ENCODE results near the gene GFI1B. TPM values are rescaled to one million over a fixed set of nuclear protein-coding genes. Genes with fewer than 3 reads are reported as not detected.
"Not testable (repeated sequence)": the region's sequence is repeated elsewhere in the genome, so short reads cannot be mapped to it uniquely, and the experiment has no call there.

Gene GFI1B
- total and polyA plus RNA-seq, 2 of the 4 experiments (the other 2 are of a cell fraction): 0.02 TPM; not detected in 1

GRCh38 chr9:132997591-132997990 is 19.1 kb downstream of the GFI1B start:
- DNase-seq (peak; percentile 65), ATAC-seq (ENCODE audit: low read depth) (peak; percentile 90)
- dilution Hi-C loops (cut with HindIII; ENCODE audit: low sequenced_read_pairs, unreplicated experiment): no loop called here
- no peak overlapping the region for H3K4me3 ChIP-seq (ENCODE audit: insufficient read depth, low read depth, low read length)
- H3K14ac ChIP-seq (replicated peaks; ENCODE audit: low read depth, low read length): no peak overlapping the region
- no peak overlapping the region for H3K27ac ChIP-seq (ENCODE audit: insufficient read depth, low read length)
- no peak overlapping the region for H3K18ac ChIP-seq (ENCODE audit: low read depth, low read length)
- H3K23ac ChIP-seq (ENCODE audit: low read depth, low read length): no peak overlapping the region
- H2AK9ac ChIP-seq (replicated peaks; ENCODE audit: low read depth, low read length, poor library complexity): no peak overlapping the region
- no peak for TF ChIP-seq RFX5 (IDR thresholded peaks at IDR 0.05; ENCODE audit: low read depth, low read length)
- TF ChIP-seq USF2 (IDR thresholded peaks at IDR 0.05; ENCODE audit: low read depth, low read length): no peak
- TF ChIP-seq BHLHE40 (IDR thresholded peaks at IDR 0.05; ENCODE audit: low read depth, low read length): no peak
- no peak for TF ChIP-seq MAZ (IDR thresholded peaks at IDR 0.05; ENCODE audit: borderline replicate concordance, low read depth, low read length)
- TF ChIP-seq MXI1 (IDR thresholded peaks at IDR 0.05; ENCODE audit: borderline replicate concordance, low read depth, low read length): peak; percentile 66; the same call in 1 of the 2 replicates
- no peak for TF ChIP-seq POLR2A (IDR thresholded peaks at IDR 0.05; ENCODE audit: low read depth, low read length)
- TF ChIP-seq CHD1 (IDR thresholded peaks at IDR 0.05; ENCODE audit: low read depth, low read length): no peak
- no peak for TF ChIP-seq RCOR1 (IDR thresholded peaks at IDR 0.05; ENCODE audit: insufficient replicate concordance, low read length)
- H2BK5ac ChIP-seq (ENCODE audit: low read depth, low read length, poor library complexity, severe bottlenecking): no peak overlapping the region
- no peaks in the 10 kb centered on the region for H3K9me1 ChIP-seq (ENCODE audit: insufficient read depth, low read length)
- H3K56ac ChIP-seq (ENCODE audit: extremely low read depth, insufficient read depth, low read length): no peak overlapping the region
- no peak overlapping the region for H3K4ac ChIP-seq (ENCODE audit: low read depth, low read length)
- H3K9ac ChIP-seq (ENCODE audit: low read depth, low read length): no peak overlapping the region
- H3K27me3 ChIP-seq (ENCODE audit: control insufficient read depth, insufficient read depth, low read length): peaks cover 60% of the 10 kb centered on the region
- no peak overlapping the region for H2AFZ ChIP-seq (replicated peaks; ENCODE audit: low read length, poor library complexity)
- 47% methylated on average over 2 of the region's 4 CpGs; no CpG with 5 or more reads in 1 of the 2 experiments for WGBS, 2 experiments (ENCODE audit: extremely low coverage in 2 of 2, insufficient read length in 1 of 2)
- ChIA-PET CTCF (interaction anchor here (0.7 to 0.9 kb wide), 3 partner anchors 25 to 1673 kb away, joined by 3 to 9 read pairs (median 4); no protein-coding TSS in a partner anchor), POLR2A (ENCODE audit: unreplicated experiment) (no interaction called here)
- H2AK5ac ChIP-seq (ENCODE audit: low read depth, low read length): no peak overlapping the region
- intact Hi-C loops (cut with micrococcal nuclease): no loop called here
- no peak overlapping the region for H4K91ac ChIP-seq (ENCODE audit: insufficient read depth, low read depth, low read length)
- H4K20me1 ChIP-seq (ENCODE audit: insufficient read depth, low read length): no peaks in the 10 kb centered on the region; the same call in 1 of the 2 replicates
- no peaks in the 10 kb centered on the region for H3K79me1 ChIP-seq (ENCODE audit: low read depth in 1 of 2, low read length in 2 of 2)
- in situ Hi-C loops (cut with MboI; ENCODE audit: low sequenced_read_pairs): no loop called here
- H2BK15ac ChIP-seq (ENCODE audit: low read depth, low read length): no peak overlapping the region
- H2BK120ac ChIP-seq (ENCODE audit: low read depth, low read length): no peak overlapping the region
- BruUV-seq (replicated peaks): no TSS peak
- H3K4me1 ChIP-seq (ENCODE audit: control insufficient read depth, insufficient read depth, low read length): no peaks in the 10 kb centered on the region
- H4K5ac ChIP-seq (ENCODE audit: low read depth, low read length): no peak overlapping the region
- no peak overlapping the region for H2BK20ac ChIP-seq (ENCODE audit: low read depth, low read length)
- no peaks in the 10 kb centered on the region for H3K9me3 ChIP-seq (ENCODE audit: control insufficient read depth, insufficient read depth, low read length)
- no peak overlapping the region for H4K8ac ChIP-seq (ENCODE audit: low read depth in 2 of 2, low read length in 2 of 2)
- H3K4me2 ChIP-seq (ENCODE audit: low read depth, low read length): no peak overlapping the region
- H3K36me3 ChIP-seq (ENCODE audit: control insufficient read depth, insufficient read depth, low read length): no peaks in the 10 kb centered on the region

GRCh38 chr9:132998221-132998620 is 19.7 kb downstream of the GFI1B start:
- no CpG with 5 or more reads among the region's 4 CpGs for WGBS, 2 experiments (ENCODE audit: extremely low coverage in 2 of 2, insufficient read length in 1 of 2)
- H3K4ac ChIP-seq (ENCODE audit: low read depth, low read length); H3K9me1 ChIP-seq (ENCODE audit: insufficient read depth, low read length); H2AK9ac ChIP-seq (replicated peaks; ENCODE audit: low read depth, low read length, poor library complexity); dilution Hi-C loops (cut with HindIII; ENCODE audit: low sequenced_read_pairs, unreplicated experiment); H3K36me3 ChIP-seq (ENCODE audit: control insufficient read depth, insufficient read depth, low read length); H3K4me1 ChIP-seq (ENCODE audit: control insufficient read depth, insufficient read depth, low read length); H3K4me3 ChIP-seq (ENCODE audit: insufficient read depth, low read depth, low read length); H3K18ac ChIP-seq (ENCODE audit: low read depth, low read length); H2BK20ac ChIP-seq (ENCODE audit: low read depth, low read length); H2AK5ac ChIP-seq (ENCODE audit: low read depth, low read length); H3K4me2 ChIP-seq (ENCODE audit: low read depth, low read length); ATAC-seq (ENCODE audit: low read depth); H2BK15ac ChIP-seq (ENCODE audit: low read depth, low read length); H3K9me3 ChIP-seq (ENCODE audit: control insufficient read depth, insufficient read depth, low read length); H3K23ac ChIP-seq (ENCODE audit: low read depth, low read length); intact Hi-C loops (cut with micrococcal nuclease); H3K14ac ChIP-seq (replicated peaks; ENCODE audit: low read depth, low read length); H3K9ac ChIP-seq (ENCODE audit: low read depth, low read length); DNase-seq; H4K8ac ChIP-seq (ENCODE audit: low read depth in 2 of 2, low read length in 2 of 2); H3K79me1 ChIP-seq (ENCODE audit: low read depth in 1 of 2, low read length in 2 of 2); H4K91ac ChIP-seq (ENCODE audit: insufficient read depth, low read depth, low read length); H2BK5ac ChIP-seq (ENCODE audit: low read depth, low read length, poor library complexity, severe bottlenecking); H4K5ac ChIP-seq (ENCODE audit: low read depth, low read length); BruUV-seq (replicated peaks); POLR2A ChIA-PET (ENCODE audit: unreplicated experiment); H3K27ac ChIP-seq (ENCODE audit: insufficient read depth, low read length); H2AFZ ChIP-seq (replicated peaks; ENCODE audit: low read length, poor library complexity); H2BK120ac ChIP-seq (ENCODE audit: low read depth, low read length); H3K56ac ChIP-seq (ENCODE audit: extremely low read depth, insufficient read depth, low read length); in situ Hi-C loops (cut with MboI; ENCODE audit: low sequenced_read_pairs); H4K20me1 ChIP-seq (ENCODE audit: insufficient read depth, low read length): not testable (repeated sequence)
- peaks cover 63% of the 10 kb centered on the region for H3K27me3 ChIP-seq (ENCODE audit: control insufficient read depth, insufficient read depth, low read length)
- CTCF ChIA-PET: interaction anchor here (0.9 kb wide), 1 partner anchor 24 kb away, joined by 3 read pairs; no protein-coding TSS in a partner anchor

All from IMR-90 (cell line).